GM12878 (cell line): Measurements from ENCODE around the gene EHMT2. TPM values are rescaled to one million over a fixed set of nuclear protein-coding genes. Genes with fewer than 3 reads are reported as not detected.

Experiments
- BCL11A ChIP-seq: IDR thresholded peaks from 2 replicates; pipeline ENCODE4 v1.6.1; 2011; ENCODE audit warnings: low read depth, low read length
- BCL3 ChIP-seq: IDR thresholded peaks from 2 replicates; pipeline ENCODE4 v1.6.1; 2011; ENCODE audit warnings: borderline replicate concordance, low read depth, mild to moderate bottlenecking, moderate library complexity, low read length; ENCODE audit not compliant: insufficient read depth, poor library complexity, severe bottlenecking
- BCLAF1 ChIP-seq: fragments of 450-650 bp; IDR thresholded peaks from 2 replicates; pipeline ENCODE4 v1.6.1; 2017; ENCODE audit warnings: antibody characterized with exemption, mild to moderate bottlenecking, moderate library complexity
- BHLHE40 ChIP-seq, 2 experiments: fragments of 450-650 bp in 1 of 2; IDR thresholded peaks; 2 replicates each; pipeline ENCODE4 v1.6.1; 2011 to 2017; ENCODE audit warnings: low read depth in 2 of 2, borderline replicate concordance in 1 of 2, improper control_type of control experiment in 1 of 2, low read length in 1 of 2, mild to moderate bottlenecking in 1 of 2
- GATAD2B ChIP-seq: fragments of 450-650 bp; conservative IDR thresholded peaks from 2 replicates; pipeline ENCODE4 v1.6.1; 2017; ENCODE audit warnings: low read depth, mild to moderate bottlenecking, moderate library complexity
- MEF2A ChIP-seq: IDR thresholded peaks from 2 replicates; pipeline ENCODE4 v1.6.1; 2011; ENCODE audit warnings: low read depth, mild to moderate bottlenecking, low read length, moderate library complexity; ENCODE audit not compliant: insufficient read depth
- NBN ChIP-seq: fragments of 450-650 bp; IDR thresholded peaks from 2 replicates; pipeline ENCODE4 v1.6.1; 2016
- NFYA ChIP-seq: IDR thresholded peaks from 2 replicates; pipeline ENCODE4 v1.6.1; 2011; ENCODE audit warnings: low read depth, mild to moderate bottlenecking, low read length, improper control_type of control experiment, borderline replicate concordance
- ZNF687 ChIP-seq: fragments of 450-650 bp; IDR thresholded peaks from 2 replicates; pipeline ENCODE4 v1.6.1; 2017; ENCODE audit warnings: mild to moderate bottlenecking, moderate library complexity
- polyA plus RNA-seq, 11 experiments: library from polyadenylated mRNA; depleted of rRNA in 4 of 11; unstranded in 6 of 11; stranded (reverse) in 5 of 11; fragments of >200 nt; fragmentation: Nextera tagmentation in 4 of 11; fragmentation: Illumina TruSeq in 1 of 11; extraction: Ambion mirVana in 4 of 11; extraction: Trizol in 1 of 11; gene quantifications; 1 replicate in 1 of 11; 2 replicates in 10 of 11; pipeline versions ENCODE4 v1.2.1 to v1.2.3, GENCODE V29; 2011 to 2016; ENCODE audit warnings: inconsistent platforms in 2 of 11, missing spikeins in 2 of 11, low read depth in 1 of 11
- total RNA-seq, 4 experiments: library from RNA; depleted of rRNA in 3 of 4; stranded (reverse); fragments of >200 nt in 3 of 4; fragmentation: Illumina TruSeq in 1 of 4; extraction: Trizol in 1 of 4; gene quantifications; 2 replicates each; pipeline versions ENCODE4 v1.2.1 to v1.2.3, GENCODE V29; 2013 to 2021

The EHMT2 gene
- total and polyA plus RNA-seq, 10 of the 15 experiments (the other 5 are each of a cell fraction or from before 2014, with no cell fraction given): 1.7 to 53.2 (median 36.3) TPM

- TF ChIP-seq BCLAF1: no peak
- peak; percentile 67; the same call in 1 of the 2 replicates for TF ChIP-seq MEF2A
- no peak for TF ChIP-seq BCL3
- TF ChIP-seq ZNF687: peak; percentile 96
- TF ChIP-seq BCL11A: no peak
- no peak for TF ChIP-seq NFYA
- 0 out of 2 replicates have a peak, but pooled peaks have one; percentile 49 for TF ChIP-seq GATAD2B
- TF ChIP-seq BHLHE40 (IDR thresholded peaks at IDR 0.05; ENCODE audit: borderline replicate concordance in 1 of 2, low read depth in 2 of 2, low read length in 1 of 2): peak in 1 of 2 experiments; percentile 50; a peak in 1 of 4 replicates
- TF ChIP-seq NBN: peak; percentile 82
Observed at GRCh38 chr6:31834367-31835250, 62.9 kb downstream of the EHMT2 start (continued).
